HEK293T (cell line): ENCODE measurements around the gene POFUT2.

Experiments
- CTCF ChIA-PET: fragments of 350-600 bp; formaldehyde crosslinking; extraction: SDS; loops from one replicate; lab custom pipeline; 2021; ENCODE audit warnings: antibody characterized with exemption, inconsistent platforms; lab: Yijun Ruan, JAX
- POLR2A ChIA-PET: fragments of 350-600 bp; formaldehyde crosslinking; extraction: SDS; loops from one replicate; lab custom pipeline; 2020; ENCODE audit warnings: antibody characterized with exemption, inconsistent platforms; lab: Yijun Ruan, JAX
- DNase-seq: peaks from one replicate; pipeline ENCODE4 v3.0.0; 2012; ENCODE audit warnings: mixed read lengths; ENCODE audit errors: extremely low spot score
- ARNT ChIP-seq: fragments of 450-650 bp; IDR thresholded peaks from 2 replicates; pipeline ENCODE4 v1.6.1; 2017; ENCODE audit warnings: mild to moderate bottlenecking
- BHLHE40 ChIP-seq: fragments of 450-650 bp; IDR thresholded peaks from 2 replicates; pipeline ENCODE4 v1.6.1; 2016; ENCODE audit warnings: mild to moderate bottlenecking, moderate library complexity, borderline replicate concordance
- CTBP1 ChIP-seq: fragments of 450-650 bp; IDR thresholded peaks from 2 replicates; pipeline ENCODE4 v1.6.1; 2016; ENCODE audit warnings: borderline replicate concordance
- ELF4 ChIP-seq: fragments of 450-650 bp; IDR thresholded peaks from 2 replicates; pipeline ENCODE4 v1.6.1; 2017; ENCODE audit warnings: antibody characterized with exemption
- FOXM1 ChIP-seq: fragments of 450-650 bp; IDR thresholded peaks from 2 replicates; pipeline ENCODE4 v1.6.1; 2017; ENCODE audit warnings: mild to moderate bottlenecking, borderline replicate concordance
- HDGF ChIP-seq: fragments of 450-650 bp; IDR thresholded peaks from 2 replicates; pipeline ENCODE4 v1.6.1; 2017; ENCODE audit warnings: antibody characterized with exemption, borderline replicate concordance
- L3MBTL2 ChIP-seq: fragments of 450-650 bp; conservative IDR thresholded peaks from 2 replicates; pipeline ENCODE4 v1.6.1; 2016; ENCODE audit warnings: mild to moderate bottlenecking
- LEF1 ChIP-seq: fragments of 450-650 bp; IDR thresholded peaks from 2 replicates; pipeline ENCODE4 v1.6.1; 2017; ENCODE audit warnings: mild to moderate bottlenecking, borderline replicate concordance
- NFRKB ChIP-seq: fragments of 450-650 bp; IDR thresholded peaks from 2 replicates; pipeline ENCODE4 v1.6.1; 2016; ENCODE audit warnings: mild to moderate bottlenecking, moderate library complexity
- PKNOX1 ChIP-seq: fragments of 450-650 bp; IDR thresholded peaks from 2 replicates; pipeline ENCODE4 v1.6.1; 2016
- SP1 ChIP-seq: fragments of 450-650 bp; IDR thresholded peaks from 2 replicates; pipeline ENCODE4 v1.6.1; 2017
- SUZ12 ChIP-seq: fragments of 450-650 bp; IDR thresholded peaks from 2 replicates; pipeline ENCODE4 v1.6.1; 2016; ENCODE audit warnings: mild to moderate bottlenecking
- ZNF384 ChIP-seq: fragments of 450-650 bp; IDR thresholded peaks from 2 replicates; pipeline ENCODE4 v1.6.1; 2016

Gene POFUT2

GRCh38 chr21:45296638-45297037, 8.9 kb upstream of the POFUT2 start:
- TF ChIP-seq BHLHE40 (no peak), ELF4 (no peak), L3MBTL2 (no peak), SP1 (no peak), HDGF (no peak), ARNT (no peak), LEF1 (no peak), PKNOX1 (no peak), NFRKB (no peak)
- ChIA-PET CTCF (no interaction called here), POLR2A (no interaction called here)
- no peak for DNase-seq

- ChIA-PET CTCF (interaction anchor here (2.8 kb wide), 1 partner anchor 13 kb away, joined by 16 read pairs; no protein-coding TSS in a partner anchor), POLR2A (no interaction called here)
- no peak for TF ChIP-seq LEF1
- TF ChIP-seq ARNT: no peak
- no peak for TF ChIP-seq SP1
- no peak for TF ChIP-seq ZNF384
- TF ChIP-seq PKNOX1: peak; percentile 61
- TF ChIP-seq BHLHE40: no peak
- no peak for TF ChIP-seq NFRKB
- TF ChIP-seq FOXM1: no peak
- DNase-seq: no peak
These were observed 8.1 kb upstream of the POFUT2 start for GRCh38 chr21:45295576-45296365.

- peak; percentile 69 for DNase-seq
- POLR2A ChIA-PET: interaction anchor here (1.3 to 1.8 kb wide), 4 partner anchors 14 to 154 kb away, joined by 3 to 5 read pairs (median 4); no protein-coding TSS in a partner anchor
- CTCF ChIA-PET: interaction anchor here (0.7 to 2.8 kb wide), 2 partner anchors 14 to 166 kb away, joined by 3 to 16 read pairs; no protein-coding TSS in a partner anchor
These were observed 7.0 kb upstream of the POFUT2 start for GRCh38 chr21:45294509-45295291.

GRCh38 chr21:45293726-45294401, 6.2 kb upstream of the POFUT2 start:
- CTCF ChIA-PET: interaction anchor here (0.6 to 2.8 kb wide), 3 partner anchors 15 to 166 kb away, joined by 3 to 16 read pairs (median 3); no protein-coding TSS in a partner anchor
- DNase-seq: no peak
- POLR2A ChIA-PET: interaction anchor here (1.3 to 1.8 kb wide), 4 partner anchors 15 to 154 kb away, joined by 3 to 5 read pairs (median 4); no protein-coding TSS in a partner anchor

More at GRCh38 chr21:45294509-45295291, 7.0 kb upstream of the POFUT2 start:
- TF ChIP-seq ARNT (no peak), BHLHE40 (no peak), L3MBTL2 (peak; percentile 29; the same call in 1 of the 2 replicates), ELF4 (no peak)

GRCh38 chr21:45293220-45293725, 5.6 kb upstream of the POFUT2 start:
- POLR2A ChIA-PET: interaction anchor here (0.6 to 1.8 kb wide), 5 partner anchors 16 to 147 kb away, joined by 3 to 5 read pairs (median 4); no protein-coding TSS in a partner anchor
- no peak for DNase-seq
- CTCF ChIA-PET: interaction anchor here (0.6 to 2.8 kb wide), 4 partner anchors 16 to 147 kb away, joined by 3 to 16 read pairs (median 4); no protein-coding TSS in a partner anchor
- TF ChIP-seq SUZ12 (no peak), LEF1 (no peak), BHLHE40 (no peak), ELF4 (no peak), CTBP1 (no peak)

More at GRCh38 chr21:45293726-45294401, 6.2 kb upstream of the POFUT2 start:
- TF ChIP-seq SP1 (no peak), NFRKB (no peak), L3MBTL2 (no peak), BHLHE40 (no peak), ARNT (no peak)

GRCh38 chr21:45292399-45293219, 4.9 kb upstream of the POFUT2 start:
- TF ChIP-seq HDGF: peak; percentile 85; the same call in 1 of the 2 replicates
- TF ChIP-seq CTBP1: no peak
- peak; percentile 48; the same call in 1 of the 2 replicates for TF ChIP-seq ELF4
- POLR2A ChIA-PET: interaction anchor here (0.6 to 1.2 kb wide), 4 partner anchors 16 to 154 kb away, joined by 3 to 5 read pairs (median 3); no protein-coding TSS in a partner anchor
- DNase-seq: peak; percentile 89
- CTCF ChIA-PET: interaction anchor here (0.6 to 1.6 kb wide), 5 partner anchors 17 to 152 kb away, joined by 3 to 8 read pairs (median 3); no protein-coding TSS in a partner anchor
